GM12878 (cell line): ENCODE measurements around the gene DEGS2. TPM values are rescaled to one million over a fixed set of nuclear protein-coding genes. Genes with fewer than 3 reads are reported as not detected.

ENCODE experiments used
- ATAC-seq: fragments of 200-7000 bp; cut with Tn5 transposase; 3 replicates; pipeline ENCODE4 v1.9.1; 2020; ENCODE audit warnings: mild to moderate bottlenecking, moderate library complexity
- BruUV-seq: library from RNA; stranded (reverse); fragments of 400-500 nt; replicated peaks from 2 replicates; lab custom pipeline; 2021; lab: Mats Ljungman, UMichigan
- CTCF ChIA-PET: fragments of 300-600 bp; sonication (Branson Sonifier 250); formaldehyde crosslinking; extraction: SDS; loops from one replicate; lab custom pipeline; 2021; ENCODE audit warnings: inconsistent platforms; lab: Yijun Ruan, JAX
- POLR2A ChIA-PET: fragments of 350-600 bp; formaldehyde crosslinking; extraction: SDS; loops from one replicate; lab custom pipeline; 2021; ENCODE audit warnings: inconsistent platforms; lab: Charles Lee
- RAD21 ChIA-PET: fragments of 300-600 bp; sonication (Branson Sonifier 250); formaldehyde crosslinking; loops from one replicate; lab custom pipeline; 2023; ENCODE audit warnings: antibody characterized with exemption; ENCODE audit not compliant: unreplicated experiment; lab: Charles Lee
- SMC1A ChIA-PET: fragments of 300-600 bp; sonication (Branson Sonifier 250); formaldehyde crosslinking; loops from one replicate; lab custom pipeline; 2023; ENCODE audit not compliant: unreplicated experiment, uncharacterized antibody; lab: Charles Lee
- DNase-seq: peaks from one replicate; pipeline ENCODE4 v3.0.0-alpha.2; 2011; ENCODE audit warnings: low read depth, low spot score
- FAIRE-seq: peaks from 3 replicates; lab custom pipeline; 2011; peaks lifted over from hg19 to GRCh38; lab: Jason Lieb, UNC
- H2AFZ ChIP-seq: 2 replicates; pipeline ENCODE4 v1.6.0; 2011; ENCODE audit warnings: low read depth, low read length, control low read depth; ENCODE audit not compliant: control insufficient read depth
- H3K27ac ChIP-seq: 2 replicates; pipeline ENCODE4 v1.5.1; 2011; ENCODE audit warnings: control low read depth; ENCODE audit not compliant: control insufficient read depth, insufficient read depth
- H3K27me3 ChIP-seq, 2 experiments: replicated peaks in 1 of 2; 2 replicates each; pipeline versions ENCODE4 v1.6.0 to v1.6.1; 2011; ENCODE audit warnings: low read length in 1 of 2; ENCODE audit not compliant: control insufficient read depth in 2 of 2, insufficient read depth in 2 of 2
- H3K36me3 ChIP-seq, 2 experiments: 2 replicates each; pipeline ENCODE4 v1.5.1; 2011; ENCODE audit warnings: low read length in 1 of 2; ENCODE audit not compliant: control insufficient read depth in 2 of 2, insufficient read depth in 2 of 2
- H3K4me1 ChIP-seq: 2 replicates; pipeline ENCODE4 v1.6.1; 2011; ENCODE audit warnings: mild to moderate bottlenecking, low read length, moderate library complexity, mixed read lengths; ENCODE audit not compliant: control insufficient read depth, insufficient read depth
- H3K4me2 ChIP-seq: 2 replicates; pipeline ENCODE4 v1.6.0; 2011; ENCODE audit warnings: control low read depth; ENCODE audit not compliant: control insufficient read depth, insufficient read depth
- H3K4me3 ChIP-seq: fragments of 200-600 bp; sonication (generic); 2 replicates; pipeline ENCODE4 v1.5.1; 2016
- H3K79me2 ChIP-seq: 2 replicates; pipeline ENCODE4 v1.6.0; 2011; ENCODE audit warnings: low read length; ENCODE audit not compliant: control insufficient read depth, insufficient read depth
- H3K9ac ChIP-seq: 2 replicates; pipeline ENCODE4 v1.8.0; 2011; ENCODE audit warnings: low read length, control low read depth, mixed read lengths; ENCODE audit not compliant: control insufficient read depth, insufficient read depth
- H3K9me3 ChIP-seq: replicated peaks from 3 replicates; pipeline ENCODE4 v1.5.1; 2011; ENCODE audit warnings: mild to moderate bottlenecking, low read length; ENCODE audit not compliant: control insufficient read depth, insufficient read depth
- H4K20me1 ChIP-seq: 2 replicates; pipeline ENCODE4 v1.6.0; 2011; ENCODE audit not compliant: control insufficient read depth, insufficient read depth
- BRCA1 ChIP-seq: IDR thresholded peaks from 2 replicates; pipeline ENCODE4 v1.6.1; 2011; ENCODE audit warnings: low read depth, low read length, improper control_type of control experiment
- CTCF ChIP-seq, 3 experiments: IDR thresholded peaks in 2 of 3; conservative IDR thresholded peaks in 1 of 3; 2 replicates each; pipeline ENCODE4 v1.5.1; 2011; ENCODE audit warnings: low read depth in 3 of 3, low read length in 3 of 3, mild to moderate bottlenecking in 3 of 3, control low read depth in 2 of 3, moderate library complexity in 2 of 3, inconsistent platforms in 1 of 3, mixed read lengths in 1 of 3; ENCODE audit not compliant: control insufficient read depth in 2 of 3, insufficient read depth in 1 of 3; ENCODE audit errors: extremely low read depth in 1 of 3
- NR2C1 ChIP-seq: fragments of 450-650 bp; IDR thresholded peaks from 2 replicates; pipeline ENCODE4 v1.6.1; 2017; ENCODE audit warnings: antibody characterized with exemption, mild to moderate bottlenecking, moderate library complexity
- ZNF207 ChIP-seq: fragments of 450-650 bp; IDR thresholded peaks from 2 replicates; pipeline ENCODE4 v1.6.1; 2014; ENCODE audit warnings: antibody characterized with exemption, mild to moderate bottlenecking, borderline replicate concordance
- ZNF274 ChIP-seq: IDR thresholded peaks from one replicate; pipeline ENCODE4 v1.8.0; 2011; ENCODE audit not compliant: insufficient read length, insufficient read depth
- ZNF384 ChIP-seq: IDR thresholded peaks from 2 replicates; pipeline ENCODE4 v1.6.1; 2012; ENCODE audit warnings: low read depth, mild to moderate bottlenecking, low read length, improper control_type of control experiment, borderline replicate concordance
- WGBS: methylation state at CpG from one replicate; pipeline ENCODE4 v1.1.6; 2016; ENCODE audit warnings: low lambda C conversion rate; ENCODE audit not compliant: insufficient replicate concordance, insufficient coverage; ENCODE audit errors: missing lambda C conversion rate; 5-methylcytosine and 5-hydroxymethylcytosine counted together
- in situ Hi-C: fragments of 300-500 bp; cut with MboI; formaldehyde crosslinking; loops from 9 replicates; pipeline ENCODE4 v1.14.3; 2018; ENCODE audit warnings: mixed read lengths
- intact Hi-C: fragments of 100-400 bp; cut with micrococcal nuclease; formaldehyde crosslinking; loops from one replicate; pipeline ENCODE4 v1.14.2; 2022; ENCODE audit not compliant: unreplicated experiment
- polyA plus RNA-seq, 11 experiments: library from polyadenylated mRNA; depleted of rRNA in 4 of 11; unstranded in 6 of 11; stranded (reverse) in 5 of 11; fragments of >200 nt; fragmentation: Nextera tagmentation in 4 of 11; fragmentation: Illumina TruSeq in 1 of 11; extraction: Ambion mirVana in 4 of 11; extraction: Trizol in 1 of 11; gene quantifications; 1 replicate in 1 of 11; 2 replicates in 10 of 11; pipeline versions ENCODE4 v1.2.1 to v1.2.3, GENCODE V29; 2011 to 2016; ENCODE audit warnings: inconsistent platforms in 2 of 11, missing spikeins in 2 of 11, low read depth in 1 of 11
- total RNA-seq, 4 experiments: library from RNA; depleted of rRNA in 3 of 4; stranded (reverse); fragments of >200 nt in 3 of 4; fragmentation: Illumina TruSeq in 1 of 4; extraction: Trizol in 1 of 4; gene quantifications; 2 replicates each; pipeline versions ENCODE4 v1.2.1 to v1.2.3, GENCODE V29; 2013 to 2021

The DEGS2 gene
- total and polyA plus RNA-seq, 10 of the 15 experiments (the other 5 are each of a cell fraction or from before 2014, with no cell fraction given), result 0.01 to 2.5 (median 0.45) TPM; not detected in 1

GRCh38 chr14:100176811-100177327, 17.4 kb upstream of the DEGS2 start (continued):
- no peak for TF ChIP-seq ZNF207
- no peak for TF ChIP-seq ZNF384

- no TSS peak for BruUV-seq
- no peaks in the 10 kb centered on the region for H3K4me1 ChIP-seq
- DNase-seq (no peak), ATAC-seq (no peak), FAIRE-seq (no peak)
- POLR2A ChIA-PET, result no interaction called here
- H3K27me3 ChIP-seq, result peaks cover 0 to 7% of the 10 kb centered on the region in 2 experiments; a peak in 2 of 4 replicates
- H4K20me1 ChIP-seq, result no peaks in the 10 kb centered on the region
- no peak overlapping the region for H3K4me2 ChIP-seq
- no peak overlapping the region for H2AFZ ChIP-seq
- in situ Hi-C loops (no loop called here), intact Hi-C loops (no loop called here)
- no peak overlapping the region for H3K4me3 ChIP-seq
- H3K36me3 ChIP-seq, result no peaks in the 10 kb centered on the region
- H3K9me3 ChIP-seq, result no peaks in the 10 kb centered on the region
- SMC1A ChIA-PET, result no interaction called here
- TF ChIP-seq NR2C1, result no peak
- TF ChIP-seq BRCA1, result no peak
- TF ChIP-seq ZNF274, result no peak
- TF ChIP-seq CTCF (IDR thresholded peaks at IDR 0.05 in 2 of 3, conservative IDR thresholded peaks at IDR 0.05 in 1 of 3; ENCODE audit: control insufficient read depth in 2 of 3, extremely low read depth in 1 of 3, insufficient read depth in 1 of 3, low read depth in 3 of 3, low read length in 3 of 3), result 0 out of 6 replicates have a peak, but pooled peaks of 1 of the 3 experiments have one; percentile 6
- H3K27ac ChIP-seq, result no peak overlapping the region
- RAD21 ChIA-PET, result no interaction called here
- CTCF ChIA-PET, result interaction anchor here (1.3 kb wide), 1 partner anchor 18 kb away, joined by 3 read pairs; no protein-coding TSS in a partner anchor
- H3K79me2 ChIP-seq, result no peaks in the 10 kb centered on the region
- WGBS, result 47% methylated on average over 7 of the region's 7 CpGs
- no peak overlapping the region for H3K9ac ChIP-seq
These were observed 13.9 kb upstream of the DEGS2 start for GRCh38 chr14:100173353-100173752.
